ENCODE measurements around the gene TNFSF9. TPM values are rescaled to one million over a fixed set of nuclear protein-coding genes. Genes with fewer than 3 reads are reported as not detected.
A peak's percentile ranks its signal among the peaks of the same experiment; 100 is the strongest.

Gene TNFSF9
- total RNA-seq, result 1 to 10 TPM; 1.0 to 2.9 (median 1.7) TPM

GRCh38 chr19:6530386-6531162 lies at the start of gene TNFSF9:
Gene TNFSF9 (plus strand): TSS chr19:6531026. CDS start chr19:6531037, 11 bp downstream.
- WGBS, result under 1% methylated on average over 29 of the region's 44 CpGs
- H3K27ac ChIP-seq, result peak within 1 kb of the TSS; percentile 61
- no peaks in the 10 kb centered on the region for H3K9me3 ChIP-seq

GRCh38 chr19:6481541-6482342 lies 49.1 kb upstream of the TNFSF9 start, which contains the start of gene DENND1C:
Gene DENND1C (minus strand): TSS chr19:6481787. CDS start chr19:6481695, 92 bp downstream.
- H3K4me1 ChIP-seq, result peaks cover 4% of the 10 kb centered on the region
- H3K4me3 ChIP-seq, result peak within 1 kb of the TSS; percentile 29
- H3K9me3 ChIP-seq, result no peaks in the 10 kb centered on the region
- TF ChIP-seq CTCF (IDR thresholded peaks at IDR 0.05) (peak in 1 of 2 donors; percentile 24), EP300 (IDR thresholded peaks at IDR 0.05) (no peak)
- H3K36me3 ChIP-seq, result no peaks in the 10 kb centered on the region
- no peak for DNase-seq (ENCODE audit: low spot score in 2 of 2)
- H3K27ac ChIP-seq, result no peak within 1 kb of the TSS
- no peaks in the 10 kb centered on the region for H3K27me3 ChIP-seq
- WGBS, result 50% methylated on average over 23 of the region's 24 CpGs

More at GRCh38 chr19:6530386-6531162, at the start of gene TNFSF9:
- Histone ChIP-seq H3K4me1 (peaks cover 38% of the 10 kb centered on the region), H3K27me3 (peaks cover 14% of the 10 kb centered on the region), H3K4me3 (peak within 1 kb of the TSS; percentile 69), H3K36me3 (no peaks in the 10 kb centered on the region)
- no peak for TF ChIP-seq CTCF (IDR thresholded peaks at IDR 0.05)
- TF ChIP-seq POLR2A (IDR thresholded peaks at IDR 0.05), result peak in 1 of 2 donors; percentile 82
- no peak for TF ChIP-seq POLR2AphosphoS5 (IDR thresholded peaks at IDR 0.05)
- peak; percentile 93 to 95 for DNase-seq (ENCODE audit: low spot score in 2 of 2)

- no peaks in the 10 kb centered on the region for H3K36me3 ChIP-seq
- WGBS, result 96% methylated on average over 8 of the region's 8 CpGs
- TF ChIP-seq POLR2AphosphoS5 (IDR thresholded peaks at IDR 0.05) (no peak), CTCF (IDR thresholded peaks at IDR 0.05) (no peak), POLR2A (IDR thresholded peaks at IDR 0.05) (no peak), EP300 (IDR thresholded peaks at IDR 0.05) (no peak)
Observed at GRCh38 chr19:6482343-6482686, 48.5 kb upstream of the TNFSF9 start.

GRCh38 chr19:6483235-6483634 lies 47.6 kb upstream of the TNFSF9 start:
- H3K9me3 ChIP-seq, result no peaks in the 10 kb centered on the region
- TF ChIP-seq POLR2AphosphoS5 (IDR thresholded peaks at IDR 0.05) (no peak), CTCF (IDR thresholded peaks at IDR 0.05) (no peak), POLR2A (IDR thresholded peaks at IDR 0.05) (no peak), EP300 (IDR thresholded peaks at IDR 0.05) (no peak)
- no peaks in the 10 kb centered on the region for H3K27me3 ChIP-seq
- no peak overlapping the region for H3K4me3 ChIP-seq
- WGBS, result 36% methylated on average over 3 of the region's 3 CpGs
- no peaks in the 10 kb centered on the region for H3K4me1 ChIP-seq
- no peak for DNase-seq (ENCODE audit: low spot score in 2 of 2)
- no peak overlapping the region for H3K27ac ChIP-seq
- H3K36me3 ChIP-seq, result no peaks in the 10 kb centered on the region

More at GRCh38 chr19:6482343-6482686, 48.5 kb upstream of the TNFSF9 start:
- no peak for DNase-seq (ENCODE audit: low spot score in 2 of 2)
- H3K9me3 ChIP-seq, result no peaks in the 10 kb centered on the region
- H3K27ac ChIP-seq, result no peak overlapping the region
- H3K4me1 ChIP-seq, result no peaks in the 10 kb centered on the region
- no peaks in the 10 kb centered on the region for H3K27me3 ChIP-seq
- no peak overlapping the region for H3K4me3 ChIP-seq

- Histone ChIP-seq H3K9me3 (no peaks in the 10 kb centered on the region), H3K27ac (no peak overlapping the region), H3K4me3 (no peak overlapping the region), H3K36me3 (no peaks in the 10 kb centered on the region), H3K4me1 (no peaks in the 10 kb centered on the region), H3K27me3 (no peaks in the 10 kb centered on the region)
- DNase-seq (ENCODE audit: low spot score in 2 of 2), result no peak
- WGBS, result 88% methylated on average over 8 of the region's 8 CpGs
- TF ChIP-seq POLR2AphosphoS5 (IDR thresholded peaks at IDR 0.05) (no peak), CTCF (IDR thresholded peaks at IDR 0.05) (no peak), POLR2A (IDR thresholded peaks at IDR 0.05) (no peak), EP300 (IDR thresholded peaks at IDR 0.05) (no peak)
Observed at GRCh38 chr19:6484230-6484629, 46.6 kb upstream of the TNFSF9 start.
